Measurements from ENCODE around the gene ROBO2. TPM values are rescaled to one million over a fixed set of nuclear protein-coding genes. Genes with fewer than 3 reads are reported as not detected.

Gene ROBO2
- total RNA-seq, 2 donors from 2014 or later: not detected

DNA sequence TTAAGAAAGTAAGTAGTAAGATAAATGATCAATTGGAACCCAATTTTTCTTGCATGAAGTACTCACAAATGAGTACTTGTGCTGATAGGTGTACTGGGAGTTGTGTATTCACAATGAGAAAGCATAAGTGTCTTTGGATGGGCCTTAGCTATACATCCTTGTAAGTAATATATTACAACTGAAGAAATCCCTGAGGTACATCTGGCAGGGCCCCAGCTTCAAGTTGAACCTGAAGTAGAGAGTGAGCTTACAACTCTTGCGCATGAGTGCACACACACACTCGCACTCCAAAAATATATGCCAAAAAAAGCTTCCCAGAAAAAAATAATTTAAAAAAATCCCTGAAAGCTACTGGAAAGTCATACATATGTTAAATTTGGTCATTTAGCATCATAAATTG lies 222.5 kb downstream of the ROBO2 start:
- ATAC-seq (replicated peaks): no peak
- H3K4me1 Mint-ChIP-seq: no peaks in the 10 kb centered on the region
- no peaks in the 10 kb centered on the region for H3K36me3 Mint-ChIP-seq (ENCODE audit: low read depth)

DNA sequence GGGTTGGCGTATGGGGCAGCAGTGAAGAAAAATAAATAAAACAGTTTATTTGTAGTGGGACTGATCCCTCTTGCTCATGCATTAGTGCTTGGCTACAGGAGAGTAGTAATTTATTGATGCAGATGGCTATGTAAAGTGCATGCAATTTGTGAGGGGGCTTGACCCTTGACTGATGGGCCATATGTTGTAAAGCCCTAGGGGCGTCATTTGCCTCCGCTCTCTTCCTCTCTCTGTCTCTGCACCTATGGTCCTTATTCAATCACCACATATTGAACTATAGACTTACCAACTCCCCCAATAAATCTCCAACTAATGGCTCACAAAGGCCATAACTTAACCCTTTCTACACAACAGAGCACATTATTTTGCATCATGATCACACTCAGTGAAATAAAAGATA lies 227.7 kb downstream of the ROBO2 start:
- no peak for ATAC-seq (replicated peaks)
- no peaks in the 10 kb centered on the region for H3K27me3 Mint-ChIP-seq
- no peaks in the 10 kb centered on the region for H3K36me3 Mint-ChIP-seq (ENCODE audit: low read depth)
- no peak overlapping the region for H3K4me3 Mint-ChIP-seq
- peaks cover 14% of the 10 kb centered on the region for H3K9me3 Mint-ChIP-seq
- no peaks in the 10 kb centered on the region for H3K4me1 Mint-ChIP-seq
- no peak overlapping the region for H3K27ac Mint-ChIP-seq

More for the DNA sequence above, 222.5 kb downstream of the ROBO2 start:
- peaks cover 24% of the 10 kb centered on the region for H3K9me3 Mint-ChIP-seq
- no peaks in the 10 kb centered on the region for H3K27me3 Mint-ChIP-seq
- no peak overlapping the region for H3K4me3 Mint-ChIP-seq
- no peak overlapping the region for H3K27ac Mint-ChIP-seq

DNA sequence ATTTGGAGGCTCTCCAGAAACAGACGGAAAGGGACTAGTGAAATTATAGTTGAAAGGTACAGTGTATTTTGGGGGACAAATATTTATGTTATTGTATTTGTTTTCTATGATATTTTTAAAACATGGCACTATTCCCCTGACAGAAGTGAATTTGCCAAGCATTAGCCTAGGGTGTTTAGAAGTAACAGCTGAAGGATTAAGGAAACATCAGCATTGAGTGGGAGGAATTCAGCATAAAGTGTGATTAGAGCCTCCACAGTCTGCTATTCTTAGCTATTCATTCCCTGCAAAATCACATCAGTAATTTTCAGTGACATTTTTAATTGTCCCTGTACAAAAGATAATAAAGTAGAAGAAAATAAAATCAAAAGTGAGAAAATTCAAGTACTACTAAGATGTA lies 231.4 kb downstream of the ROBO2 start:
- no peaks in the 10 kb centered on the region for H3K4me1 Mint-ChIP-seq
- H3K4me3 Mint-ChIP-seq: no peak overlapping the region
- ATAC-seq (replicated peaks): no peak
- H3K9me3 Mint-ChIP-seq: peaks cover 13% of the 10 kb centered on the region
- no peaks in the 10 kb centered on the region for H3K27me3 Mint-ChIP-seq
- no peak overlapping the region for H3K27ac Mint-ChIP-seq
- H3K36me3 Mint-ChIP-seq (ENCODE audit: low read depth): no peaks in the 10 kb centered on the region

DNA sequence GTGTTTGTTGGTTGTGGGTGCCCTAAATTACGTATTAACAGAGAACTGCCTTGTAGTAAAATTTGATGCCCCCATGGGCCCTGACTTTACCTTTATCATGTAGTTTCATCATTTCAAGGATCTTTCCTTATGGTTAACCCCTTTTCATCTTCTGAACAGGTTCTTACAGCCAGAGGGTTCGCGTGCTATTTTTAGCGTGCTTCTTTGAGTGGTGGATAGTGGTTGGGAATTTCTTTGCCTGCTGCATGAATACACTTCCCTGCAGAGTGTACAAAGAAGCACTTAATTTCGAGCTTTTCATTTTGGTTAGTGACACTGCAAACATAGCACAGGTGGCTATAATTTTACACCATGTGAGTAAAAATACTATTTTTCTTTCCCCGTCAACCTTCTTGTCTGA lies 231.8 kb downstream of the ROBO2 start:
- H3K27me3 Mint-ChIP-seq: no peaks in the 10 kb centered on the region
- H3K4me3 Mint-ChIP-seq: no peak overlapping the region
- H3K9me3 Mint-ChIP-seq: peaks cover 9% of the 10 kb centered on the region
- ATAC-seq (replicated peaks): no peak
- no peaks in the 10 kb centered on the region for H3K36me3 Mint-ChIP-seq (ENCODE audit: low read depth)
- H3K27ac Mint-ChIP-seq: no peak overlapping the region
- H3K4me1 Mint-ChIP-seq: no peaks in the 10 kb centered on the region

DNA sequence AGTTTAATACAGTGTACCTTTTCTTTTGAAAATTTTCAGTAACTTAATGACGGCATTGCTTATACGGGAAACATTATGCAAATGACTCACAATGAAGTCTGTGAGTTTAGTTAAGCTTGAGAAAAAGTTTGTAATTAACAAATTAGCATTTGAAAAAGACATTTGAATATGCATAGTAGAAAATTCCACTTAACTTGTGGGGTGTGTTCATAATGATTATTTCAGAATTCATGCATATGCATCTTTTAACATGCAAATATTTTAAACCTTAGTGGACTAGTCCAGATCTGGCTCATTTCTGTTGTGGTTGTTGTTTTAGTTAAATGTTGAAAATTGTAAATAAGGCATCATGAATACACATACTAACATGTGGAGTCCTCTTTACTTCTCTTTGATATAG lies 239.4 kb downstream of the ROBO2 start:
- H3K27ac Mint-ChIP-seq: no peak overlapping the region
- no peaks in the 10 kb centered on the region for H3K27me3 Mint-ChIP-seq
- H3K36me3 Mint-ChIP-seq (ENCODE audit: low read depth): no peaks in the 10 kb centered on the region
- H3K4me1 Mint-ChIP-seq: no peaks in the 10 kb centered on the region
- no peak overlapping the region for H3K4me3 Mint-ChIP-seq
- no peak for ATAC-seq (replicated peaks)
- H3K9me3 Mint-ChIP-seq: peaks cover 3% of the 10 kb centered on the region

DNA sequence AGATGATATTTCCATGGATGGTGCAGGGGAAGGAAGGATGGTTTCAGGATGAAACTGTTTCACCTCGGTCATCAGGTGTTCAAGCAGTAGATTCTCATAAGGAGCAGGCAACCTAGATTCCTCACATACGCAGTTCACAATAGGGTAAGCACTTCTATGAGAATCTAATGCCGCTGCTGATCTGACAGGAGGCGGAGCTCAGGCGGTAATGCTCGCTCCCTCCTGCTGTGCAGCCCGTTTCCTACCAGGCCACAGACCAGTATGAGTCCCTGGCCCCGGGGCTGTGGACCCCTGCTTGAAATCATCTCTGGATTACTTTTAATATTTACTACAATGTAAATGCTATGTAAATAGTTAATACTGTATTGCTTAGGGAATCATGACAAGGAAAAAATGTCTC lies 241.8 kb downstream of the ROBO2 start:
- no peaks in the 10 kb centered on the region for H3K4me1 Mint-ChIP-seq
- peaks cover 3% of the 10 kb centered on the region for H3K9me3 Mint-ChIP-seq
- ATAC-seq (replicated peaks): no peak
- no peak overlapping the region for H3K27ac Mint-ChIP-seq
- no peaks in the 10 kb centered on the region for H3K27me3 Mint-ChIP-seq
- no peaks in the 10 kb centered on the region for H3K36me3 Mint-ChIP-seq (ENCODE audit: low read depth)
- no peak overlapping the region for H3K4me3 Mint-ChIP-seq

DNA sequence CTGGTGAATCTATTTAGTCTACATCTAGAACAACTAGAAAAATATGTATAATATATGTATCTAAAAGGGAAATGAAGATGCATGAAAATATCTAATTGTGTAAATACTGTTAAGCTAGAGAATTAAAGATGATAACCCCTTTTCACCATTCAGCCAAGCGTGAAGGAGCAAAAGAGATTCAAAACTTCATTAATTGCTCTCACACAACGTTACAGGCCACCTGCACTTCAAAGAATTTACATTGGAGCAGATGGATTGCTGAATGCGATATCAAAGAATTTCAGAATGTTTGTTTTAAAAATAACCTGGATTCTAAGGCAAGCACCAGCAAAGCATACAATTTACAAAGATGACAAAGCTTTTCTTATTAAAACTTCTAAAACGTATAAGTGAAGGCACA lies 243.2 kb downstream of the ROBO2 start:
- H3K27ac Mint-ChIP-seq: no peak overlapping the region
- no peak for ATAC-seq (replicated peaks)
- peaks cover 3% of the 10 kb centered on the region for H3K9me3 Mint-ChIP-seq
- no peaks in the 10 kb centered on the region for H3K27me3 Mint-ChIP-seq
- H3K4me1 Mint-ChIP-seq: no peaks in the 10 kb centered on the region
- H3K4me3 Mint-ChIP-seq: no peak overlapping the region
- H3K36me3 Mint-ChIP-seq (ENCODE audit: low read depth): no peaks in the 10 kb centered on the region

DNA sequence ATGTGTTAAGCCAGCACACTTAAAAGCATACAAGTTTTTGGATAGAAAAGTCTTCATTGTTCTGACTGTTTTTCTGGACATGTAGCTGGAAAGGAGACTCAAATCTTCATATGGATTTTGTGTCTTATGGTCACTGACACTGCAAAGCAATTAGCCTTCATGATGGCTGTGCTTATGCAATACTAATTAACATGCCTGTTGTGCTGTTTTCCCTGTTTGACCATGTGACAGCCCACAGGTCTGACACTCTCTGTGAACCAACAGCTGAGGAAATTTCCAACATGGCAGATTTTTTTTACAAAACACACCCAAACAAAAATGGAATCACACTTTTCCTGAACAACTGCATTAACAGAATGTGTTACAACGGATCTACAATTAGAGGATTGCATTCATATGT lies 248.4 kb downstream of the ROBO2 start:
- no peak overlapping the region for H3K4me3 Mint-ChIP-seq
- H3K4me1 Mint-ChIP-seq: no peaks in the 10 kb centered on the region
- H3K9me3 Mint-ChIP-seq: peaks cover 18% of the 10 kb centered on the region
- no peak overlapping the region for H3K27ac Mint-ChIP-seq
- H3K27me3 Mint-ChIP-seq: no peaks in the 10 kb centered on the region
- no peak for ATAC-seq (replicated peaks)
- no peaks in the 10 kb centered on the region for H3K36me3 Mint-ChIP-seq (ENCODE audit: low read depth)

DNA sequence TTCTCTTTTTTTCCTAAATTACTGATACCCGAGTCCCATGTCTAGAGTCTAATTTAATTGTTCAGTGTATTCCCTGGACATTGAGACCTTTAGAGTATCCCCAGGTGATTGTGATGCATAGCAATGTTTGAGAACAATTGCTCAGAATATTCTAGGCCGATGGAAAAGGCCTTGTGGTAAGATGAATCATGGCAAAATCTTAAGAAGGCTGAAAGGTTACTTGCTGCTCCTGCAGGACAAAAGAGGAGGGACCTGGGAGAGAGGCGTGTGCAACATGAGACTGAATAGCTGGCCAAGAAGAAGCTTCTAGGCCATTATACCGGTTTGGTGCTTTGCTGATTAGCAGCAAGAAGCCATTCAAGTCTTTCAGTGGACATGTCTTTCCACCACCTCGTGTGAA lies 256.6 kb downstream of the ROBO2 start:
- Mint-ChIP-seq H3K4me1 (no peaks in the 10 kb centered on the region), H3K36me3 (ENCODE audit: low read depth) (no peaks in the 10 kb centered on the region), H3K27ac (no peak overlapping the region), H3K27me3 (no peaks in the 10 kb centered on the region), H3K4me3 (no peak overlapping the region), H3K9me3 (peaks cover 57% of the 10 kb centered on the region)
- no peak for ATAC-seq (replicated peaks)

DNA sequence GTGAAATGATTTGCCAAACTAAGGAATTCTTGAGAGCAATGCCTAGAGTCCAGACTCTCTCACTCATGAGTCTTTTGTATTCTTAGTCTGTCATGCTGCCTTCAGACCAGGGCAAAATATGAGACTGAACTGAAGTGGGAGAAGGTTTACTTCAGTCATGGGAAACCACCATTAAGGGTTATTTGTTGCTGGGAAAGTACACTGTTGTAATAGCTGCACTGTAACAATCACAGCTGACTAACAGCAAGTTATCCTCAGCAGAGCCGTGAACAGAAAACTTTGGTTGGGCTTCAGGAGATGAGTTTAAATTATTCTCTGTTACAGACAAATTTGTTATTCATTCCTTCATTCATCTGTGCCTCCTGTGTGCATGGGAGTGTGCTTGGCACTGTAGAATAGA lies 258.5 kb downstream of the ROBO2 start:
- Mint-ChIP-seq H3K27me3 (no peaks in the 10 kb centered on the region), H3K36me3 (ENCODE audit: low read depth) (no peaks in the 10 kb centered on the region), H3K27ac (no peak overlapping the region), H3K9me3 (peaks cover 42% of the 10 kb centered on the region), H3K4me3 (no peak overlapping the region), H3K4me1 (no peaks in the 10 kb centered on the region)
- no peak for ATAC-seq (replicated peaks)

DNA sequence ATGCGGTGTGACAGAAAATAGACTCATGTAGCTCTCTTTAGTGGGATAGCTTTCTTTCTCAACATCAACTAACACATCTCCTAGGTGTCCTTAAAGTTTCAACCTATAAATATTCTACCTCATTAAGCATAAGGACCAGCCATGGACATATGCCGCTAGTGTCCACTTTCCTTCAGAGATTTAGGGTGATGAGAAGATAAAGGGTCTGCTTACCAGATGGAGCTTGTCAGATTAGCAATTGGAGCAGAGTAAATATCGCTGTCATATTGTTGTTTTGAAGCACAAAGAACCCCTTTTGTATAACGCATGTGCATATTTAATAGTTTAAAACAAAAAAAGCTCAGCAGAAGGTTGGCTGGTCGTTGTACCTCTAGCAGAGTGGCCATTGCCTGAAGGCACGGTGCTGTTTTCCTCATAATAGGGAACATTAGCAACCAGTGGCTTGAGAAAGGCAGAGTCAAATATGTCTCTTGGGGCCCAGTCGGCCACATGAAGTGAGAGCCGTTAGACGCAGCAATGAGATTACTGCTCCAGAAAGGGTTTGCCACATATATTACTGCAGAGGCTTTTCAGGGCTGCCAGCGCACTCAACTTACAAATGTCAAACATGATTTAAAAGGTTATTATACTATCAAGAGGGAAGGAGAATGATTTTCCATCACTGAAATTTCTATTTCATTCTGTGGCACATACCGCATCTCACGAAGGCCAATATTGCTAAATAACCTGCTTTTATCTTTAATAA lies 264.2 kb downstream of the ROBO2 start:
- H3K4me3 Mint-ChIP-seq: no peak overlapping the region
- peaks cover 11% of the 10 kb centered on the region for H3K9me3 Mint-ChIP-seq
- H3K36me3 Mint-ChIP-seq (ENCODE audit: low read depth): no peaks in the 10 kb centered on the region
- ATAC-seq (replicated peaks): no peak
- H3K4me1 Mint-ChIP-seq: no peaks in the 10 kb centered on the region
- no peak overlapping the region for H3K27ac Mint-ChIP-seq
- no peaks in the 10 kb centered on the region for H3K27me3 Mint-ChIP-seq

DNA sequence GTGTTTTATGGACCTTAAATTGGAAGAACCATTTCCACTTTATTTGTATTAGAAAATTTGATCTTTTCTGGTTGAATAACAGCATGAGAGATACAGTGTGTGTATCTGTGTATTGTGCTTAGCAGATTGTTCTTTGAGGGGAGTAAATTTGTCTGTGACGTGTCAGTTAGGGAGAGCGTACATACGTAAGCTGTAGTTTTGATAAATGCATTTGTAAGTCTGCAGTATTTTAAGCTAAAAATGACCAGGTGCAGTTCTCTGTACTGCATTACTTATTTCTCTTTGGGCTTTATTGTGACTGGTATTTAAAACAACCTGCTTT lies 264.8 kb downstream of the ROBO2 start:
- Mint-ChIP-seq H3K4me1 (no peaks in the 10 kb centered on the region), H3K27ac (no peak overlapping the region), H3K27me3 (no peaks in the 10 kb centered on the region), H3K36me3 (ENCODE audit: low read depth) (no peaks in the 10 kb centered on the region), H3K9me3 (peaks cover 6% of the 10 kb centered on the region), H3K4me3 (no peak overlapping the region)
- ATAC-seq (replicated peaks): no peak

DNA sequence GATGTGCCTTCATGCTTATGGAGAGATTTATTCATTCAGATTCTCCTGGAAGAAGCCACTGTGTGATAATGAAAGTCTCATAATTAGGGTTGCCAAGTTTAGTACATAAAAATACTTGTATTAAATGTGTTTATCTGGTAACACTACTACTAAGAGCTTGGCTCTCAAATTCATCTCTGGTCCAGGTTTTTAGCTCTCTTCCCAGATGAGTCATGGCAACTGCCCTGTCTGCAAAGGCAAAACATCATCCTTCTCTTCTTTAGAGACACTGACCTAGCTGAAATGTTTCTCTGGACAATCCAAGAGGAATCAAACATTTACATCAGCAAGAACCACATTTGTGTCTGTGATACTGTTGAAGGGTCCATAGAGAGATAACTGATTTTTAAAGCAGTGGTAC lies 269.6 kb downstream of the ROBO2 start:
- Mint-ChIP-seq H3K36me3 (ENCODE audit: low read depth) (no peaks in the 10 kb centered on the region), H3K4me1 (no peaks in the 10 kb centered on the region), H3K4me3 (no peak overlapping the region), H3K27ac (no peak overlapping the region), H3K9me3 (peaks cover 7% of the 10 kb centered on the region), H3K27me3 (no peaks in the 10 kb centered on the region)
- ATAC-seq (replicated peaks): no peak

DNA sequence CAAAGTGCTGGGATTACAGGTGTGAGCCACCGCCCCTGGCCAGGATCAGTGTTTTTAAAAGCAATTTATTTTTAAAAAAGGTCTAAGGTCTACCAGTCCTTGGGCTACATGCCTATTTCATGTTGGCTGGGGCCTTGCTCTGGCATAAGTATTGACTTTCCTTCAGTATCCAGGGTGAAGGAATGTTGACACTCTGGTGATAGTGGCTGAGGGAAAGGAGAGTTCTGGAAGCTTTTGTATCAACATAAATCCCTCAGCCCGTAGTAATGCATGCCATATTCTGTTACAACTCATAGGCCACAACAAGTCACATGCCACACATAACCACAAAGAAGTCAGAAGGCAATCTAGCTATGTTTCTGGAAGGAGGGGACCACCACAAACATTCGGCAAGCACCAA lies 273.9 kb downstream of the ROBO2 start:
- Mint-ChIP-seq H3K27ac (no peak overlapping the region), H3K36me3 (ENCODE audit: low read depth) (no peaks in the 10 kb centered on the region), H3K4me1 (no peaks in the 10 kb centered on the region), H3K4me3 (no peak overlapping the region), H3K27me3 (no peaks in the 10 kb centered on the region), H3K9me3 (peaks cover 3% of the 10 kb centered on the region)
- no peak for ATAC-seq (replicated peaks)

DNA sequence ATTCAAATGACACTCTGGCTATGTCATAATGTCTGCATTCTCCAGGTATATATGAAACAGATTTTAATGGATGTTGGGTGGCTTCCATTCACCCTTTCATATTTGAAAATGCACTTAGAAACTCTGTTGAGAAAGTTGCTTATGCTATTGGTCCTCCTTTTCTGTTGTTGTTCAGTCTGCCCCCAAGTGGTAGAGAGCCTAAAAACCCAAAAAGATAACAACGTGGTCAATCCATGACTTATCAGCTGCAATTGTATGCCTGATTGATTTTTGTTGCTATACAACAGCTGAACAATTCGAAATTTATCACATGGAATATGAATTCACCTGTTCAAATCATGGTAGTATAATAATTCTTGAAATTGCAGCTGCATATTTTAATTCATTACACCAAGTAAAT lies 279.8 kb downstream of the ROBO2 start:
- Mint-ChIP-seq H3K4me1 (no peaks in the 10 kb centered on the region), H3K9me3 (peaks cover 3% of the 10 kb centered on the region), H3K4me3 (no peak overlapping the region), H3K27ac (no peak overlapping the region), H3K27me3 (no peaks in the 10 kb centered on the region), H3K36me3 (ENCODE audit: low read depth) (no peaks in the 10 kb centered on the region)
- no peak for ATAC-seq (replicated peaks)

DNA sequence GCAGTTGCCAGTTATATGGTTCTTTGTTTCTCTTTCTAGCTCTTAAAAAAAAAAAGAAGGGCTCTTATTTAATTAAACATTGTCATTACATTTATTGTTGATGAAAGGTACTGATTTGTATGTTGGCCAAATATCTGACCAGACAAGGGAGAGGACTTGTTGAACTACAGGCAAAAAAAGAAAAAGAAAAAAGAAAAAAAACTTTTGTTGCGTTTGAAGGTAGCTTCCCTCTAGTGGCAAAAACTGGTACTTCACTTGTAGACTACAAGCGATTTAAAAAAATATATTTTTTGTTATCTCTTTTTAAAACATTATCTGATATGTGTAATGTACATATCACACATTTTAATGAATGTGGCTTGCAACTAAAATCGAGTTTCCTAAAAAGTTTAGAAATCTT lies 280.6 kb downstream of the ROBO2 start:
- H3K36me3 Mint-ChIP-seq (ENCODE audit: low read depth): no peaks in the 10 kb centered on the region
- no peak overlapping the region for H3K4me3 Mint-ChIP-seq
- no peak for ATAC-seq (replicated peaks)
- H3K27ac Mint-ChIP-seq: no peak overlapping the region
- H3K9me3 Mint-ChIP-seq: peaks cover 3% of the 10 kb centered on the region
- H3K4me1 Mint-ChIP-seq: no peaks in the 10 kb centered on the region
- no peaks in the 10 kb centered on the region for H3K27me3 Mint-ChIP-seq
